ENCODE measurements around the gene PBX3. TPM values are rescaled to one million over a fixed set of nuclear protein-coding genes. Genes with fewer than 3 reads are reported as not detected.

PBX3 gene
- total and polyA plus RNA-seq, 2 donors (not counting 1 experiment from before 2014, with no cell fraction given) = 35.8 to 51.8 TPM

GRCh38 chr9:125922854-125923253 lies 175.7 kb downstream of the PBX3 start:
- TF ChIP-seq CTCF (conservative IDR thresholded peaks at IDR 0.05 in 1 of 2, IDR thresholded peaks at IDR 0.05 in 1 of 2; ENCODE audit: low read depth in 1 of 2, low read length in 2 of 2) = no peak
- TF ChIP-seq EZH2 (IDR thresholded peaks at IDR 0.05; ENCODE audit: low read length, missing control alignments) = no peak
- Histone ChIP-seq H3K9me3 (ENCODE audit: control insufficient read depth, insufficient read depth, low read depth, low read length) (no peaks in the 10 kb centered on the region), H3K9ac (ENCODE audit: insufficient read depth, low read length) (no peak overlapping the region), H2AFZ (ENCODE audit: low read length) (no peak overlapping the region), H3K27ac (ENCODE audit: insufficient read depth, low read length) (no peak overlapping the region), H3K4me3 (replicated peaks in 1 of 4; ENCODE audit: control extremely low read depth in 1 of 4, insufficient read depth in 1 of 4, low read depth in 3 of 4, low read length in 4 of 4) (no peak overlapping the region), H3K4me2 (ENCODE audit: extremely low read depth, insufficient read depth, low read length) (no peak overlapping the region), H3K4me1 (ENCODE audit: control insufficient read depth, extremely low read depth, insufficient read depth, low read length) (no peaks in the 10 kb centered on the region), H3K36me3 (ENCODE audit: control insufficient read depth, insufficient read depth, low read length) (no peaks in the 10 kb centered on the region), H3K79me2 (ENCODE audit: control insufficient read depth, insufficient read depth, low read length) (no peaks in the 10 kb centered on the region), H4K20me1 (ENCODE audit: control insufficient read depth, extremely low read depth, insufficient read depth, low read length) (no peaks in the 10 kb centered on the region), H3K27me3 (ENCODE audit: control insufficient read depth, insufficient read depth, low read length) (no peaks in the 10 kb centered on the region)
- DNase-seq (ENCODE audit: low read depth in 2 of 2) = peak in 1 of 2 donors; percentile 44

- H3K27ac ChIP-seq (ENCODE audit: insufficient read depth, low read length) = no peak overlapping the region
- H3K4me3 ChIP-seq (replicated peaks in 1 of 4; ENCODE audit: control extremely low read depth in 1 of 4, insufficient read depth in 1 of 4, low read depth in 3 of 4, low read length in 4 of 4) = no peak overlapping the region
- H3K9me3 ChIP-seq (ENCODE audit: control insufficient read depth, insufficient read depth, low read depth, low read length) = no peaks in the 10 kb centered on the region
- no peaks in the 10 kb centered on the region for H3K27me3 ChIP-seq (ENCODE audit: control insufficient read depth, insufficient read depth, low read length)
- no peaks in the 10 kb centered on the region for H3K79me2 ChIP-seq (ENCODE audit: control insufficient read depth, insufficient read depth, low read length)
- DNase-seq (ENCODE audit: low read depth in 2 of 2) = no peak
- H4K20me1 ChIP-seq (ENCODE audit: control insufficient read depth, extremely low read depth, insufficient read depth, low read length) = no peaks in the 10 kb centered on the region
- H3K9ac ChIP-seq (ENCODE audit: insufficient read depth, low read length) = no peak overlapping the region
- no peak for TF ChIP-seq EZH2 (IDR thresholded peaks at IDR 0.05; ENCODE audit: low read length, missing control alignments)
- TF ChIP-seq CTCF (conservative IDR thresholded peaks at IDR 0.05 in 1 of 2, IDR thresholded peaks at IDR 0.05 in 1 of 2; ENCODE audit: low read depth in 1 of 2, low read length in 2 of 2) = no peak
- H3K4me1 ChIP-seq (ENCODE audit: control insufficient read depth, extremely low read depth, insufficient read depth, low read length) = no peaks in the 10 kb centered on the region
- H3K4me2 ChIP-seq (ENCODE audit: extremely low read depth, insufficient read depth, low read length) = no peak overlapping the region
- H2AFZ ChIP-seq (ENCODE audit: low read length) = no peak overlapping the region
- H3K36me3 ChIP-seq (ENCODE audit: control insufficient read depth, insufficient read depth, low read length) = no peaks in the 10 kb centered on the region
Measured at GRCh38 chr9:125924351-125924750, 177.2 kb downstream of the PBX3 start.

GRCh38 chr9:125926936-125927335 lies 179.8 kb downstream of the PBX3 start:
- Histone ChIP-seq H4K20me1 (ENCODE audit: control insufficient read depth, extremely low read depth, insufficient read depth, low read length) (no peaks in the 10 kb centered on the region), H3K4me1 (ENCODE audit: control insufficient read depth, extremely low read depth, insufficient read depth, low read length) (no peaks in the 10 kb centered on the region), H2AFZ (ENCODE audit: low read length) (no peak overlapping the region), H3K79me2 (ENCODE audit: control insufficient read depth, insufficient read depth, low read length) (no peaks in the 10 kb centered on the region), H3K36me3 (ENCODE audit: control insufficient read depth, insufficient read depth, low read length) (no peaks in the 10 kb centered on the region), H3K27me3 (ENCODE audit: control insufficient read depth, insufficient read depth, low read length) (no peaks in the 10 kb centered on the region), H3K4me3 (replicated peaks in 1 of 4; ENCODE audit: control extremely low read depth in 1 of 4, insufficient read depth in 1 of 4, low read depth in 3 of 4, low read length in 4 of 4) (no peak overlapping the region), H3K27ac (ENCODE audit: insufficient read depth, low read length) (no peak overlapping the region), H3K4me2 (ENCODE audit: extremely low read depth, insufficient read depth, low read length) (no peak overlapping the region), H3K9me3 (ENCODE audit: control insufficient read depth, insufficient read depth, low read depth, low read length) (no peaks in the 10 kb centered on the region), H3K9ac (ENCODE audit: insufficient read depth, low read length) (no peak overlapping the region)
- no peak for TF ChIP-seq EZH2 (IDR thresholded peaks at IDR 0.05; ENCODE audit: low read length, missing control alignments)
- no peak for TF ChIP-seq CTCF (conservative IDR thresholded peaks at IDR 0.05 in 1 of 2, IDR thresholded peaks at IDR 0.05 in 1 of 2; ENCODE audit: low read depth in 1 of 2, low read length in 2 of 2)
- no peak for DNase-seq (ENCODE audit: low read depth in 2 of 2)
